ENCODE results near the gene CDCA3. TPM values are rescaled to one million over a fixed set of nuclear protein-coding genes. Genes with fewer than 3 reads are reported as not detected.

CDCA3 gene
- total and polyA plus RNA-seq, 4 donors = 1.3 to 4.1 (median 2.8) TPM

DNA sequence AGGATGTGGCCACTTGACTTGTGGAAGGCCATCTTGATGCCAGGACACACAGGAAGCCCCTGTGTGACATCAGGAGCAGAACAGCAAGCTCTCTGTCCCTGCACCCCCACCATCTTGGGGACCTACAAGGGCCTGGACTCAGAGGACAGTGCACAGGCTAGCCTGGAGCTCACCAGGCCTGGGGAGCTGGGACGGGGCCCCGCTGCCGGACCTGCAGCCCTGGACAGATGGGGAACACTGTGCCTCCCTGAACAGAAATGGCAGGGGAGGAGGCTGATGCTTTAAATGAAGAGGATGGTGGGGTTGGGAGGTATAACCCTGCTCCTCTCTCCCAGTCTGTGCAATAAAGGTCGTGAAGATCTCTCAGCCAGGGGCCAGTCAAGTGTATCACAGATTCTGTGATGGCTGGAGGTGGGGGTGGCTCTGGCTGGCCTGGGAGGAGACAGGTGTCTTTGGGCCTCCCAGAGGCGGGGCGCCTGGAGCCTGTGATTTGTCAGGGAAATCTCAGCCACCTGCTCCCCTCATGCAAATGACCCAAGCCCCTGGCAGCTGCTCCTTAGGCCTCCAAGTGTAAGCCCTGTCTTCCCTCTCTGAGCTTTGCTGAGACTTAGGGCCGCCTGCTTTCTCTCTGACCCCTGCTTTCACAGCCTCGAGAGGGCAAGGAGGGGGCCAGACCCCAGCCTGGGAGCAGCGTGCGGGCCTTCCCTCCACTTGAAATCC is 11.4 kb downstream of the CDCA3 start:
- Histone ChIP-seq H3K27me3 (ENCODE audit: control insufficient read depth in 3 of 3, insufficient read depth in 3 of 3, low read length in 2 of 3) (no peaks in the 10 kb centered on the region), H3K27ac (ENCODE audit: low read depth in 1 of 2, low read length in 1 of 2) (no peak overlapping the region), H3K4me3 (no peak overlapping the region), H3K36me3 (ENCODE audit: control insufficient read depth in 4 of 4, insufficient read depth in 4 of 4, low read length in 4 of 4) (peaks cover 0 to 19% (median 10%) of the 10 kb centered on the region in 4 donors), H3K4me1 (ENCODE audit: control insufficient read depth in 5 of 5, insufficient read depth in 5 of 5, low read length in 5 of 5) (no peaks in the 10 kb centered on the region), H3K9ac (ENCODE audit: insufficient read depth in 1 of 2, low read length in 2 of 2) (no peak overlapping the region), H3K9me3 (ENCODE audit: control insufficient read depth in 4 of 4, insufficient read depth in 3 of 4, low read length in 3 of 4) (no peaks in the 10 kb centered on the region)
- no peak for ATAC-seq (ENCODE audit: insufficient read depth, low FRiP score)
- WGBS, 2 donors = 86 to 90% methylated on average over 10 of the region's 10 CpGs
- no peak for DNase-seq
- TF ChIP-seq, protein P1, sequence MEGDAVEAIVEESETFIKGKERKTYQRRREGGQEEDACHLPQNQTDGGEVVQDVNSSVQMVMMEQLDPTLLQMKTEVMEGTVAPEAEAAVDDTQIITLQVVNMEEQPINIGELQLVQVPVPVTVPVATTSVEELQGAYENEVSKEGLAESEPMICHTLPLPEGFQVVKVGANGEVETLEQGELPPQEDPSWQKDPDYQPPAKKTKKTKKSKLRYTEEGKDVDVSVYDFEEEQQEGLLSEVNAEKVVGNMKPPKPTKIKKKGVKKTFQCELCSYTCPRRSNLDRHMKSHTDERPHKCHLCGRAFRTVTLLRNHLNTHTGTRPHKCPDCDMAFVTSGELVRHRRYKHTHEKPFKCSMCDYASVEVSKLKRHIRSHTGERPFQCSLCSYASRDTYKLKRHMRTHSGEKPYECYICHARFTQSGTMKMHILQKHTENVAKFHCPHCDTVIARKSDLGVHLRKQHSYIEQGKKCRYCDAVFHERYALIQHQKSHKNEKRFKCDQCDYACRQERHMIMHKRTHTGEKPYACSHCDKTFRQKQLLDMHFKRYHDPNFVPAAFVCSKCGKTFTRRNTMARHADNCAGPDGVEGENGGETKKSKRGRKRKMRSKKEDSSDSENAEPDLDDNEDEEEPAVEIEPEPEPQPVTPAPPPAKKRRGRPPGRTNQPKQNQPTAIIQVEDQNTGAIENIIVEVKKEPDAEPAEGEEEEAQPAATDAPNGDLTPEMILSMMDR (IDR thresholded peaks at IDR 0.05; ENCODE audit: control extremely low read depth, extremely low read depth) = no peak

DNA sequence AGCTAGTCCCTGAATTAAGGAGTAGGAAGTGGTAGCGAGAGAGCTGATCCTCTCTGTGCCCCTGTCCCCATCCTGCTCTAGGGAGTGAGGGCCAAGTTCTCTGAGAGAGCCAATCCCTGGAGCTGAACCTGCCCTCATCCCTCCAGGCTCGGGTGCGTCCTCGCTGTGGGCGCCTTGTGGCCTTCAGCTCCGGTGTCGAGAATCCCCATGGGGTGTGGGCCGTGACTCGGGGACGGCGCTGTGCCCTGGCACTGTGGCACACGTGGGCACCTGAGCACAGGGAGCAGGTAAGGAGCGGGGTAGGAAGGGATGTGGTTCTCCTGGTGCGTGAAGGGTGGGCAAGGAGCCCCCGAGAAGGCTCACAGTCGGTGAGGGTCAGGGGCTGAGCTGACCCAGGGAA is 12.2 kb downstream of the CDCA3 start:
- peaks cover 0 to 25% (median 9%) of the 10 kb centered on the region in 4 donors for H3K36me3 ChIP-seq (ENCODE audit: control insufficient read depth in 4 of 4, insufficient read depth in 4 of 4, low read length in 4 of 4)
- no peak overlapping the region for H3K27ac ChIP-seq (ENCODE audit: low read depth in 1 of 2, low read length in 1 of 2)
- DNase-seq (no peak), ATAC-seq (ENCODE audit: insufficient read depth, low FRiP score) (no peak)
- H3K9me3 ChIP-seq (ENCODE audit: control insufficient read depth in 4 of 4, insufficient read depth in 3 of 4, low read length in 3 of 4) = no peaks in the 10 kb centered on the region
- no peaks in the 10 kb centered on the region for H3K4me1 ChIP-seq (ENCODE audit: control insufficient read depth in 5 of 5, insufficient read depth in 5 of 5, low read length in 5 of 5)
- TF ChIP-seq, protein P1 (IDR thresholded peaks at IDR 0.05; ENCODE audit: control extremely low read depth, extremely low read depth) = no peak
- no peak overlapping the region for H3K9ac ChIP-seq (ENCODE audit: insufficient read depth in 1 of 2, low read length in 2 of 2)
- 94 to 96% methylated on average over 16 of the region's 16 CpGs for WGBS, 2 donors
- H3K4me3 ChIP-seq = no peak overlapping the region
- H3K27me3 ChIP-seq (ENCODE audit: control insufficient read depth in 3 of 3, insufficient read depth in 3 of 3, low read length in 2 of 3) = no peaks in the 10 kb centered on the region

DNA sequence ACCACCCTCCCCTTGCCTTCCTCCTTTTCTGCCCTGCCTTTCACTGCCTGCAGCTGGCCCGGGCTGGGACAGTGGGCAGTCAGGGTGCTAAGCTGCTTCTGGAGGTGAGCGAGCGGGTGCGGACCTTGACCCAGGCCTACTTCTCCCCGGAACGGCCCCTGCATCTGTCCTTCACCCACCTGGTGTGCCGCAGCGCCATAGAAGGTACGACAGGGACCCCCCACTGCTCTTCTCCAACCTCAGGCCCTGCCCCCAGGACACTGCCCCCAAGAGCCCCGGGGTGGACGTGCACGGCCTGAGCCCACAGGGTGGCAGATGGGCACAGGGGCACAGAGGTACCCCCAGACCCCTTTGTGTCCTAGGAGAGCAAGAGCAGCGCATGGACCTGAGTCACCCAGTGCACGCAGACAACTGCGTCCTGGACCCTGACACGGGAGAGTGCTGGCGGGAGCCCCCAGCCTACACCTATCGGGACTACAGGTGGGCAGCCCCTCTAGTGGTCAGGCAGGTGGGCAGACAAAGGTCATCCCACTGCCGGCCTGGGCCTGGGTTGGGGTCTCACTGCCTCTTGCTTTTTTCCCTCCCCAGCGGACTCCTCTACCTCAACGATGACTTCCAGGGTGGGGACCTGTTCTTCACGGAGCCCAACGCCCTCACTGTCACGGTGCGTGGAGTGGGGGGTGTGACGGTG is 13.6 kb downstream of the CDCA3 start:
- no peaks in the 10 kb centered on the region for H3K27me3 ChIP-seq (ENCODE audit: control insufficient read depth in 3 of 3, insufficient read depth in 3 of 3, low read length in 2 of 3)
- 94 to 98% methylated on average over 25 to 26 of the region's 26 CpGs for WGBS, 2 donors
- no peak overlapping the region for H3K27ac ChIP-seq (ENCODE audit: low read depth in 1 of 2, low read length in 1 of 2)
- H3K9ac ChIP-seq (ENCODE audit: insufficient read depth in 1 of 2, low read length in 2 of 2) = no peak overlapping the region
- H3K36me3 ChIP-seq (ENCODE audit: control insufficient read depth in 4 of 4, insufficient read depth in 4 of 4, low read length in 4 of 4) = peaks cover 0 to 17% (median 11%) of the 10 kb centered on the region in 4 donors
- ATAC-seq (ENCODE audit: insufficient read depth, low FRiP score) (no peak), DNase-seq (no peak)
- H3K4me3 ChIP-seq = no peak overlapping the region
- H3K9me3 ChIP-seq (ENCODE audit: control insufficient read depth in 4 of 4, insufficient read depth in 3 of 4, low read length in 3 of 4) = no peaks in the 10 kb centered on the region
- no peaks in the 10 kb centered on the region for H3K4me1 ChIP-seq (ENCODE audit: control insufficient read depth in 5 of 5, insufficient read depth in 5 of 5, low read length in 5 of 5)
- TF ChIP-seq, protein P1 (IDR thresholded peaks at IDR 0.05; ENCODE audit: control extremely low read depth, extremely low read depth) = no peak
